Fibroblast of lung (primary cell): ENCODE results near the gene KRT32. TPM values are rescaled to one million over a fixed set of nuclear protein-coding genes. Genes with fewer than 3 reads are reported as not detected.

Experiments used
- DNase-seq, 2 donors: peaks; one replicate each; pipeline versions ENCODE4 v3.0.0 to v3.0.0-alpha.2; 2010; ENCODE audit warnings: low read depth in 2 of 2
- H2AFZ ChIP-seq: 2 replicates; pipeline ENCODE4 v1.5.1; 2012; ENCODE audit warnings: low read length, control low read depth, inconsistent platforms
- H3K27ac ChIP-seq: 2 replicates; pipeline ENCODE4 v1.5.1; 2011; ENCODE audit warnings: low read length, control low read depth; ENCODE audit not compliant: insufficient read depth
- H3K27me3 ChIP-seq: 2 replicates; pipeline ENCODE4 v1.5.1; 2011; ENCODE audit warnings: mild to moderate bottlenecking, low read length; ENCODE audit not compliant: control insufficient read depth, insufficient read depth
- H3K36me3 ChIP-seq: 2 replicates; pipeline ENCODE4 v1.5.1; 2011; ENCODE audit warnings: low read length; ENCODE audit not compliant: control insufficient read depth, insufficient read depth
- H3K4me1 ChIP-seq: 2 replicates; pipeline ENCODE4 v1.5.1; 2011; ENCODE audit warnings: low read length; ENCODE audit not compliant: control insufficient read depth, insufficient read depth; ENCODE audit errors: extremely low read depth
- H3K4me2 ChIP-seq: 2 replicates; pipeline ENCODE4 v1.5.1; 2011; ENCODE audit warnings: low read length, control low read depth; ENCODE audit not compliant: insufficient read depth; ENCODE audit errors: extremely low read depth
- H3K4me3 ChIP-seq, 4 experiments: fragments of 200-600 bp in 1 of 4; sonication (generic) in 1 of 4; replicated peaks in 1 of 4; 2 replicates each; pipeline ENCODE4 v1.5.1; 2011 to 2016; ENCODE audit warnings: low read length in 4 of 4, low read depth in 3 of 4, mild to moderate bottlenecking in 3 of 4, control low read depth in 2 of 4, inconsistent platforms in 1 of 4, mixed read lengths in 1 of 4; ENCODE audit not compliant: insufficient read depth in 1 of 4; ENCODE audit errors: control extremely low read depth in 1 of 4
- H3K79me2 ChIP-seq: 2 replicates; pipeline ENCODE4 v1.5.1; 2012; ENCODE audit warnings: mild to moderate bottlenecking, low read length, inconsistent platforms; ENCODE audit not compliant: control insufficient read depth, insufficient read depth
- H3K9ac ChIP-seq: 2 replicates; pipeline ENCODE4 v1.5.1; 2011; ENCODE audit warnings: mild to moderate bottlenecking, low read length, control low read depth; ENCODE audit not compliant: insufficient read depth
- H3K9me3 ChIP-seq: 2 replicates; pipeline ENCODE4 v1.5.1; 2012; ENCODE audit warnings: low read depth, low read length; ENCODE audit not compliant: control insufficient read depth, insufficient read depth
- H4K20me1 ChIP-seq: 2 replicates; pipeline ENCODE4 v1.5.1; 2011; ENCODE audit warnings: low read length; ENCODE audit not compliant: control insufficient read depth, insufficient read depth; ENCODE audit errors: extremely low read depth
- CTCF ChIP-seq, 2 donors: IDR thresholded peaks in 1 of 2; conservative IDR thresholded peaks in 1 of 2; 1 replicate in 1 of 2; 2 replicates in 1 of 2; pipeline ENCODE4 v1.5.1; 2011 to 2012; ENCODE audit warnings: low read length in 2 of 2, control low read depth in 1 of 2, inconsistent platforms in 1 of 2, low read depth in 1 of 2, mild to moderate bottlenecking in 1 of 2
- EZH2 ChIP-seq: IDR thresholded peaks from 2 replicates; pipeline ENCODE4 v1.5.1; 2012; ENCODE audit warnings: low read length, control low read depth, mild to moderate bottlenecking; ENCODE audit errors: missing control alignments
- polyA minus RNA-seq: library from RNA; depleted of rRNA, polyadenylated mRNA; stranded (reverse); fragments of >200 nt; gene quantifications from 2 replicates; pipeline ENCODE4 v1.2.3, GENCODE V29; 2011; ENCODE audit warnings: low replicate concordance
- polyA plus RNA-seq, 2 donors: library from polyadenylated mRNA; depleted of rRNA in 1 of 2; stranded (reverse) in 1 of 2; unstranded in 1 of 2; fragments of >200 nt; gene quantifications; 2 replicates each; pipeline ENCODE4 v1.2.1, GENCODE V29; 2011 to 2012; ENCODE audit warnings: missing spikeins in 1 of 2
- total RNA-seq: library from RNA; depleted of rRNA; stranded (reverse); fragments of >200 nt; gene quantifications from 2 replicates; pipeline ENCODE4 v1.2.1, GENCODE V29; 2014

Gene KRT32
- total RNA-seq (under 0.01 TPM in 2 replicates), polyA plus RNA-seq (0.03 and 0.09 TPM in 2 replicates), polyA minus RNA-seq (2.0 TPM in 1 of 2 replicates, not detected in the other)
- 0.12 and 0.26 TPM in 2 replicates for polyA plus RNA-seq (2012)

GRCh38 chr17:41466988-41467387, at the start of gene KRT32:
Gene KRT32 (minus strand): TSS chr17:41467386. CDS start chr17:41467325, 61 bp downstream.
- H3K4me3 ChIP-seq: no peak within 1 kb of the TSS
- H2AFZ ChIP-seq: no peak within 1 kb of the TSS
- no peak within 1 kb of the TSS for H3K9ac ChIP-seq
- no peak within 1 kb of the TSS for H3K4me2 ChIP-seq
- DNase-seq: no peak
- no peaks in the 10 kb centered on the region for H3K36me3 ChIP-seq
- H3K79me2 ChIP-seq: no peaks in the 10 kb centered on the region
- peaks cover 6% of the 10 kb centered on the region for H3K27me3 ChIP-seq
- H4K20me1 ChIP-seq: no peaks in the 10 kb centered on the region
- H3K27ac ChIP-seq: no peak within 1 kb of the TSS
- no peaks in the 10 kb centered on the region for H3K9me3 ChIP-seq
- peaks cover 4% of the 10 kb centered on the region for H3K4me1 ChIP-seq
- TF ChIP-seq CTCF (conservative IDR thresholded peaks at IDR 0.05 in 1 of 2, IDR thresholded peaks at IDR 0.05 in 1 of 2; ENCODE audit: low read depth in 1 of 2, low read length in 2 of 2) (no peak), EZH2 (no peak)

- Histone ChIP-seq H3K79me2 (no peaks in the 10 kb centered on the region), H2AFZ (no peak overlapping the region), H3K4me1 (peaks cover 7% of the 10 kb centered on the region), H3K4me2 (no peak overlapping the region), H3K9ac (no peak overlapping the region), H3K9me3 (no peaks in the 10 kb centered on the region), H3K27ac (no peak overlapping the region), H3K4me3 (no peak overlapping the region), H4K20me1 (no peaks in the 10 kb centered on the region), H3K36me3 (no peaks in the 10 kb centered on the region), H3K27me3 (no peaks in the 10 kb centered on the region)
- DNase-seq: no peak
- TF ChIP-seq EZH2 (no peak), CTCF (conservative IDR thresholded peaks at IDR 0.05 in 1 of 2, IDR thresholded peaks at IDR 0.05 in 1 of 2; ENCODE audit: low read depth in 1 of 2, low read length in 2 of 2) (no peak)
Measured at GRCh38 chr17:41516830-41517283, 49.7 kb upstream of the KRT32 start.

GRCh38 chr17:41516147-41516829, 49.1 kb upstream of the KRT32 start:
- Histone ChIP-seq H3K27ac (no peak overlapping the region), H3K79me2 (no peaks in the 10 kb centered on the region), H3K4me1 (peaks cover 2% of the 10 kb centered on the region), H3K27me3 (no peaks in the 10 kb centered on the region), H3K4me2 (no peak overlapping the region), H2AFZ (no peak overlapping the region), H4K20me1 (no peaks in the 10 kb centered on the region), H3K9ac (no peak overlapping the region), H3K9me3 (no peaks in the 10 kb centered on the region), H3K36me3 (no peaks in the 10 kb centered on the region), H3K4me3 (no peak overlapping the region)
- no peak for TF ChIP-seq CTCF (conservative IDR thresholded peaks at IDR 0.05 in 1 of 2, IDR thresholded peaks at IDR 0.05 in 1 of 2; ENCODE audit: low read depth in 1 of 2, low read length in 2 of 2)
- TF ChIP-seq EZH2: no peak
- no peak for DNase-seq
